ENCODE data around the gene CDKL4. TPM values are rescaled to one million over a fixed set of nuclear protein-coding genes. Genes with fewer than 3 reads are reported as not detected.

The CDKL4 gene
- polyA plus RNA-seq, 3 donors, result 0.37 to 0.67 (median 0.49) TPM

DNA sequence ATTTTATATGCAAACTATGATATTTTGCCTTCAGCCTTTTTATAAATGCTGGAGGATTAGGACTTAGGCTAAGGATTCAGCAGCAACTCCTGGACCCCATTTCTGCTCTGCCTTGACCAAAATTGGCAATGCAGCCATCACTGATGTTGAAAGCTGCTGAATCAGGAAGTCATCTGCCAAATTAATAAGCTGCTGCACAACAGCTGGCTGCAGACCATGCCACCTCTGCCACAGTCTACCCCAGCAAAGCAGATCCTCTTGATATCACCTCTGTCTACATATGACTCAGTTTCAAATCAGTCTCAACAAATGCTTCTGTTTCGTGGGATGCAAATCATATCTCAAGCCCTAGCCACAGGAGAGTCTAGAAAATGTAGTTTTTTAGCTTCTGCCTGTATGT is 115.8 kb downstream of the CDKL4 start:
- no peak for DNase-seq (ENCODE audit: extremely low read depth in 1 of 11, low read depth in 9 of 11, low spot score in 4 of 11)

Other genes with a start within 250 kb of the CDKL4 start
- gene SOS1, start 122.9 kb downstream of the CDKL4 start, polyA plus RNA-seq (ENCODE audit: insufficient read length in 3 of 3), result 10 to 100 TPM; 51.3 to 61.8 (median 55.6) TPM
- 10 to 100 TPM; 64.1 to 82.8 (median 77.3) TPM for gene MAP4K3, start 193.3 kb upstream of the CDKL4 start, polyA plus RNA-seq (ENCODE audit: insufficient read length in 3 of 3)